H1 (cell line): Measurements from ENCODE around the gene GLCE. TPM values are rescaled to one million over a fixed set of nuclear protein-coding genes. Genes with fewer than 3 reads are reported as not detected.
A peak's percentile ranks its signal among the peaks of the same experiment; 100 is the strongest.

Experiments
- BCL11A ChIP-seq, 2 experiments: IDR thresholded peaks; one replicate each; pipeline ENCODE4 v1.6.1; 2011; ENCODE audit warnings: low read depth in 2 of 2, low read length in 2 of 2, mild to moderate bottlenecking in 2 of 2
- CBX8 ChIP-seq: fragments of 300-800, 300-1000 bp; sonication (generic); IDR thresholded peaks from 2 replicates; pipeline ENCODE4 v1.7.1; 2016; ENCODE audit warnings: low read depth, low read length, borderline replicate concordance
- HDAC2 ChIP-seq, 2 experiments: fragments of 300-600 bp in 1 of 2; sonication (generic) in 1 of 2; IDR thresholded peaks; 2 replicates each; pipeline ENCODE4 v1.6.1; 2011 to 2012; ENCODE audit warnings: low read depth in 2 of 2, low read length in 2 of 2, mild to moderate bottlenecking in 2 of 2, moderate library complexity in 2 of 2, borderline replicate concordance in 1 of 2, inconsistent platforms in 1 of 2
- MAFK ChIP-seq: IDR thresholded peaks from 2 replicates; pipeline ENCODE4 v1.6.1; 2012; ENCODE audit warnings: low read depth, mild to moderate bottlenecking, improper control_type of control experiment, low read length
- RAD21 ChIP-seq, 2 experiments: IDR thresholded peaks in 1 of 2; conservative IDR thresholded peaks in 1 of 2; 2 replicates each; pipeline ENCODE4 v1.6.1; 2011; ENCODE audit warnings: low read depth in 2 of 2, low read length in 2 of 2, improper control_type of control experiment in 1 of 2, inconsistent platforms in 1 of 2, mild to moderate bottlenecking in 1 of 2, moderate library complexity in 1 of 2
- SIRT6 ChIP-seq: IDR thresholded peaks from one replicate; pipeline ENCODE4 v1.7.1; 2012; ENCODE audit warnings: low read length, inconsistent platforms
- SP2 ChIP-seq: IDR thresholded peaks from 2 replicates; pipeline ENCODE4 v1.6.1; 2012; ENCODE audit warnings: mild to moderate bottlenecking, low read length, inconsistent platforms
- SRF ChIP-seq: IDR thresholded peaks from 2 replicates; pipeline ENCODE4 v1.6.1; 2011; ENCODE audit warnings: mild to moderate bottlenecking, low read depth, low read length, moderate library complexity
- TAF7 ChIP-seq: optimal IDR thresholded peaks from 2 replicates; pipeline ENCODE3; 2011; ENCODE audit warnings: low read depth, mild to moderate bottlenecking, inconsistent platforms, low read length, moderate library complexity, borderline replicate concordance
- polyA plus RNA-seq, 7 experiments: library from polyadenylated mRNA; depleted of rRNA in 3 of 7; stranded (reverse) in 5 of 7; unstranded in 2 of 7; fragments of >200 nt in 5 of 7; fragments of 200-250 nt in 2 of 7; gene quantifications; 1 replicate in 5 of 7; 2 replicates in 1 of 7; 4 replicates in 1 of 7; pipeline versions ENCODE4 v1.2.1 to v1.2.3, GENCODE V29; 2011 to 2013; ENCODE audit warnings: missing spikeins in 2 of 7, mixed read lengths in 2 of 7
- total RNA-seq: library from RNA; stranded (reverse); fragmentation: NEBNext Ultra II Directional; extraction: Animal tissue kit (Norgen Biotek cat#: 25700); gene quantifications from 2 replicates; pipeline ENCODE4 v1.2.1, GENCODE V29; 2021
- TF ChIP-seq, protein P1 (sequence below): fragments of 300-600 bp; sonication (generic); IDR thresholded peaks from 2 replicates; pipeline ENCODE4 v1.7.1; 2012; ENCODE audit warnings: low read length, moderate library complexity, mild to moderate bottlenecking, inconsistent platforms; ENCODE audit not compliant: insufficient replicate concordance

GLCE gene
- total and polyA plus RNA-seq, 2 of the 8 experiments (the other 6 are each of a cell fraction or from before 2014, with no cell fraction given): 17.1 to 22.7 TPM

DNA sequence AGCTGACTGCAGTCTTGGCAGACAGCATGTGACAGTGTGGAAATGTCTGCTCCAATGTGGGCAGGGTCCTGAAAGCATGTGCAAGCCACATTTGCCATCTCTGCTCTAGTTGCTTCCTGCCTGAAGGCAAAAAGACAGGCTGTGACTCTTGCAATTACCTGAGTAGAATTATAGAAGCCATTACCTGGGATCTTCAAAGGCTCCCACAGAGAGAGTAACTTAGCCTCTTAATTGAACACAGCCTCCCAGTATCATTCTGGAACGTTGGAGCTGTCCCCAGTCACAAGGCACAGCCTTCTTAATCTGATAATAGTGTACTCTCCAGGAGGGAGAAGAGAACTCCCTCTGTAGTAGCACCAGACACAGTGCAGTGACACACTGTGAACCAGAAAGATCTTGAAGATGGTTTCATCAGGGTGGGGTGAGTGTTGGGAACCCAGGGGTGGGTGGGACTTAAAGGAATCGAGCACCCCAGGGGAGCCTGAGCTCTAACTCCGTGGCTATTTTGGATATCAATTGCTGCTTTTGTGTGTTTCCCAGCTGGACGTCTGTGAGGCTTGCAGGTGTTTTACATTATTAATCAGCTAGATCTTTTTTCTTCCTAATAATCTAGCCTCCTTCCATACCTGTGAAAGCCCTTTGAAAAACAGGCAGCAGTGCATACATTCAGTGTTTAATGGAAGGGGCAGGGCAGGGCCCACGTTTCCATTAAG is 40.6 kb upstream of the GLCE start (continued):
- TF ChIP-seq CBX8 (no peak), SRF (no peak), MAFK (no peak), BCL11A (IDR thresholded peaks at IDR 0.05; ENCODE audit: low read depth in 2 of 2, low read length in 2 of 2) (no peak), RAD21 (IDR thresholded peaks at IDR 0.05 in 1 of 2, conservative IDR thresholded peaks at IDR 0.05 in 1 of 2; ENCODE audit: low read depth in 2 of 2, low read length in 2 of 2) (no peak), SP2 (no peak), TAF7 (no peak), HDAC2 (IDR thresholded peaks at IDR 0.05; ENCODE audit: borderline replicate concordance in 1 of 2, low read depth in 2 of 2, low read length in 2 of 2) (0 out of 4 replicates have a peak, but pooled peaks of 1 of the 2 experiments have one; percentile 45), SIRT6 (no peak)
- TF ChIP-seq, protein P1, sequence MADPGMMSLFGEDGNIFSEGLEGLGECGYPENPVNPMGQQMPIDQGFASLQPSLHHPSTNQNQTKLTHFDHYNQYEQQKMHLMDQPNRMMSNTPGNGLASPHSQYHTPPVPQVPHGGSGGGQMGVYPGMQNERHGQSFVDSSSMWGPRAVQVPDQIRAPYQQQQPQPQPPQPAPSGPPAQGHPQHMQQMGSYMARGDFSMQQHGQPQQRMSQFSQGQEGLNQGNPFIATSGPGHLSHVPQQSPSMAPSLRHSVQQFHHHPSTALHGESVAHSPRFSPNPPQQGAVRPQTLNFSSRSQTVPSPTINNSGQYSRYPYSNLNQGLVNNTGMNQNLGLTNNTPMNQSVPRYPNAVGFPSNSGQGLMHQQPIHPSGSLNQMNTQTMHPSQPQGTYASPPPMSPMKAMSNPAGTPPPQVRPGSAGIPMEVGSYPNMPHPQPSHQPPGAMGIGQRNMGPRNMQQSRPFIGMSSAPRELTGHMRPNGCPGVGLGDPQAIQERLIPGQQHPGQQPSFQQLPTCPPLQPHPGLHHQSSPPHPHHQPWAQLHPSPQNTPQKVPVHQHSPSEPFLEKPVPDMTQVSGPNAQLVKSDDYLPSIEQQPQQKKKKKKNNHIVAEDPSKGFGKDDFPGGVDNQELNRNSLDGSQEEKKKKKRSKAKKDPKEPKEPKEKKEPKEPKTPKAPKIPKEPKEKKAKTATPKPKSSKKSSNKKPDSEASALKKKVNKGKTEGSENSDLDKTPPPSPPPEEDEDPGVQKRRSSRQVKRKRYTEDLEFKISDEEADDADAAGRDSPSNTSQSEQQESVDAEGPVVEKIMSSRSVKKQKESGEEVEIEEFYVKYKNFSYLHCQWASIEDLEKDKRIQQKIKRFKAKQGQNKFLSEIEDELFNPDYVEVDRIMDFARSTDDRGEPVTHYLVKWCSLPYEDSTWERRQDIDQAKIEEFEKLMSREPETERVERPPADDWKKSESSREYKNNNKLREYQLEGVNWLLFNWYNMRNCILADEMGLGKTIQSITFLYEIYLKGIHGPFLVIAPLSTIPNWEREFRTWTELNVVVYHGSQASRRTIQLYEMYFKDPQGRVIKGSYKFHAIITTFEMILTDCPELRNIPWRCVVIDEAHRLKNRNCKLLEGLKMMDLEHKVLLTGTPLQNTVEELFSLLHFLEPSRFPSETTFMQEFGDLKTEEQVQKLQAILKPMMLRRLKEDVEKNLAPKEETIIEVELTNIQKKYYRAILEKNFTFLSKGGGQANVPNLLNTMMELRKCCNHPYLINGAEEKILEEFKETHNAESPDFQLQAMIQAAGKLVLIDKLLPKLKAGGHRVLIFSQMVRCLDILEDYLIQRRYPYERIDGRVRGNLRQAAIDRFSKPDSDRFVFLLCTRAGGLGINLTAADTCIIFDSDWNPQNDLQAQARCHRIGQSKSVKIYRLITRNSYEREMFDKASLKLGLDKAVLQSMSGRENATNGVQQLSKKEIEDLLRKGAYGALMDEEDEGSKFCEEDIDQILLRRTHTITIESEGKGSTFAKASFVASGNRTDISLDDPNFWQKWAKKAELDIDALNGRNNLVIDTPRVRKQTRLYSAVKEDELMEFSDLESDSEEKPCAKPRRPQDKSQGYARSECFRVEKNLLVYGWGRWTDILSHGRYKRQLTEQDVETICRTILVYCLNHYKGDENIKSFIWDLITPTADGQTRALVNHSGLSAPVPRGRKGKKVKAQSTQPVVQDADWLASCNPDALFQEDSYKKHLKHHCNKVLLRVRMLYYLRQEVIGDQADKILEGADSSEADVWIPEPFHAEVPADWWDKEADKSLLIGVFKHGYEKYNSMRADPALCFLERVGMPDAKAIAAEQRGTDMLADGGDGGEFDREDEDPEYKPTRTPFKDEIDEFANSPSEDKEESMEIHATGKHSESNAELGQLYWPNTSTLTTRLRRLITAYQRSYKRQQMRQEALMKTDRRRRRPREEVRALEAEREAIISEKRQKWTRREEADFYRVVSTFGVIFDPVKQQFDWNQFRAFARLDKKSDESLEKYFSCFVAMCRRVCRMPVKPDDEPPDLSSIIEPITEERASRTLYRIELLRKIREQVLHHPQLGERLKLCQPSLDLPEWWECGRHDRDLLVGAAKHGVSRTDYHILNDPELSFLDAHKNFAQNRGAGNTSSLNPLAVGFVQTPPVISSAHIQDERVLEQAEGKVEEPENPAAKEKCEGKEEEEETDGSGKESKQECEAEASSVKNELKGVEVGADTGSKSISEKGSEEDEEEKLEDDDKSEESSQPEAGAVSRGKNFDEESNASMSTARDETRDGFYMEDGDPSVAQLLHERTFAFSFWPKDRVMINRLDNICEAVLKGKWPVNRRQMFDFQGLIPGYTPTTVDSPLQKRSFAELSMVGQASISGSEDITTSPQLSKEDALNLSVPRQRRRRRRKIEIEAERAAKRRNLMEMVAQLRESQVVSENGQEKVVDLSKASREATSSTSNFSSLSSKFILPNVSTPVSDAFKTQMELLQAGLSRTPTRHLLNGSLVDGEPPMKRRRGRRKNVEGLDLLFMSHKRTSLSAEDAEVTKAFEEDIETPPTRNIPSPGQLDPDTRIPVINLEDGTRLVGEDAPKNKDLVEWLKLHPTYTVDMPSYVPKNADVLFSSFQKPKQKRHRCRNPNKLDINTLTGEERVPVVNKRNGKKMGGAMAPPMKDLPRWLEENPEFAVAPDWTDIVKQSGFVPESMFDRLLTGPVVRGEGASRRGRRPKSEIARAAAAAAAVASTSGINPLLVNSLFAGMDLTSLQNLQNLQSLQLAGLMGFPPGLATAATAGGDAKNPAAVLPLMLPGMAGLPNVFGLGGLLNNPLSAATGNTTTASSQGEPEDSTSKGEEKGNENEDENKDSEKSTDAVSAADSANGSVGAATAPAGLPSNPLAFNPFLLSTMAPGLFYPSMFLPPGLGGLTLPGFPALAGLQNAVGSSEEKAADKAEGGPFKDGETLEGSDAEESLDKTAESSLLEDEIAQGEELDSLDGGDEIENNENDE: peak; percentile 65
